HG03103 (cell line): ENCODE data around the gene FARS2.

ENCODE experiments used
- ATAC-seq: cut with Tn5 transposase; IDR thresholded peaks from one replicate; pipeline ENCODE4 v1.9.1; 2021; ENCODE audit warnings: low read depth; ENCODE audit not compliant: unreplicated experiment

FARS2 gene

DNA sequence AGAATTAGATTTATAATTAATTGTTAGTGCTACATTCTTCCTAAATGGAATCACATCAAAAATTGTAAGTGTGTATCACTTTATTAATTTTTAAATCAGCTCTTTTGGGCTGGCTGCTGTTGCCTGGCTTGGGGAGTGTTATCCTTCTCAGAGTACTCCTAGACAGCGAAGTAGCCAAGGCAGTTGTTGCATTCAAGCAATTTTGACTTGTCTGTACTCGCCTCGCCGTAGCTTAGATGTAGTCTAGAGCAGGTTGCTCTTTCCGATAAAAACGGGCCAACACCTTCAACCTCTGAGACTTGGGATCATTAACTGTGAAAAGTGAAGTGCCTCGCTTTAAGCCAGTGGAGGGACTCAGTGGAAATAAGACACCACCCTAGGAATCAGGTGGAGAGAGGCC, 151.3 kb downstream of the FARS2 start:
- ATAC-seq, result no peak

- no peak for ATAC-seq
Measured at GRCh38 chr6:5416250-5416649, 154.9 kb downstream of the FARS2 start.

- ATAC-seq, result no peak
Measured at GRCh38 chr6:5422321-5422915, 161.1 kb downstream of the FARS2 start.

GRCh38 chr6:5423251-5423650, 161.9 kb downstream of the FARS2 start:
- ATAC-seq, result no peak

DNA sequence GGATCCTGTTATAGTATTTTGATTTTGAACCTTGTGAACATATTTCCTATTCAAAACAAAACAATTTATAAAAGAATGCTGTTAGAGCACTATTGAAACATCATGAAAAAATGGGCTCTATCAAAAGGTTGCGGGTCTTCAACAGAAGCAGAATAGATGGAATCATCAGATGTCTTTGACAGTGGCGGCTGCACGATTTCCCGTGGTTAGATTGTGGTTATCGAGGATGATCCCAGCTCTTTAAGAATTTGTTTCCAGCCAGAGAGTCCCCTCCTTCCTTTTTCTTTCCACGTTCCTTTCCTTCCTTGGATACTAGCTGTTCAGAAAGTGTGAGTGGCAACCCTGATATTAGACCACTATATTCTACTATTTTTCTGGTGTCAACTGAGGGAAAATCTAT, 163.4 kb downstream of the FARS2 start:
- no peak for ATAC-seq

- ATAC-seq, result no peak
Measured at GRCh38 chr6:5425267-5425666, 164.0 kb downstream of the FARS2 start.

- no peak for ATAC-seq
Measured at GRCh38 chr6:5425797-5426196, 164.5 kb downstream of the FARS2 start.

DNA sequence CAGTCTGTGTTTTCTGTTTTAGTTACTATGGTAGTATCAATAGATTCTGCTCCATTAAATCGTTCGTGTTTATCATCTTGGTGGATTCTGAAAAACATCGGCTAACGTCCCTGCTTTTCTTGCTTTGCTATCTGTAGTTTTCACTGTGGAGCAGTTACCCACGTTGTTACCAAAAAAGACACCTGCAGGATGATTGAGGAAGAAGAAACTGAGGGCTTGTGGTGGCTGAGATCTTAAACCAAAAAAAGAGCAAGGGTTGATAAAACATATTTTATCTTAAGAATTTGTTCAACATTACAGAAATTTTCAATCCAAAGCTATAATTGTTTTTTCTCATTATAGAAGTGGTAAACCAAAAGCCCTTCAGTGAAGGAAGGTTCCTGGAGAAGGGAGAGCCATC, 166.3 kb downstream of the FARS2 start:
- ATAC-seq, result no peak

DNA sequence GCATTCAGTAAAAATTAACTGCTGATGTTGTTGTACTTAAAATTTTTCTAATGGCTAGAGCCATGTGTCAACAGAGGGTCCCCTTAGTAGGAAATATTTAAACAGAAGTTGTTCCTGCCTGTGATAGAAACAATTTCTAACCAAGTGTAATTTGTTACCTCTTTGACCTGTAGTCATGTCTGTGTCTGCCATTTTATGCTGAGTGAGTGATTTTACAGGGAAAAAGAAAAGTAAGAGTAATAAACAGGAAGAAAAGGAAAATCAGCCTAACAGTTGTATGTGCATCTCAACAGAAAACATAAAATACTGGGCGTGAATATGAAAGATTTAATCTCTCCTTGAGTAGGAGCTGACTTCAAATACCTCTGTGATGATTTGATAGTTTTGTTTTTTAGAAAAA, 172.0 kb downstream of the FARS2 start:
- no peak for ATAC-seq

DNA sequence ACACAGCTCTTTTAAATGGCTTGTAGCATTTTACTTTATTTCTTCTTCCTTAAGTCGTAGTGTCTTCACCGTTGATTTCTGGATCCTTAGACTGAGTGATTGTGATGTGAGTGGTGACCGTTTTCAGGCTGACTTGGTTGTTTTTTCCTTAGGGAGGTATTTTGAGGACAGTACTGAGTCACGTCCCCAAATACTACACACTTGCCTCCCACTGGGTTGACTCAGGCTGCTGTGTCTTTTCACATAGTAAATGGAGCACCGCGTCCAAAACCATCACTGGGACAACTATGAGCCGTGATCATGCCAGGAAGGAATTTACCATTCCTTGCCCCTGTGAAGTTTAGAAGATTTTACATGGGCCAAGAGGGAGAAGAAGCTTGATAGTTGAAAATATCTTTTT, 174.1 kb downstream of the FARS2 start:
- no peak for ATAC-seq

DNA sequence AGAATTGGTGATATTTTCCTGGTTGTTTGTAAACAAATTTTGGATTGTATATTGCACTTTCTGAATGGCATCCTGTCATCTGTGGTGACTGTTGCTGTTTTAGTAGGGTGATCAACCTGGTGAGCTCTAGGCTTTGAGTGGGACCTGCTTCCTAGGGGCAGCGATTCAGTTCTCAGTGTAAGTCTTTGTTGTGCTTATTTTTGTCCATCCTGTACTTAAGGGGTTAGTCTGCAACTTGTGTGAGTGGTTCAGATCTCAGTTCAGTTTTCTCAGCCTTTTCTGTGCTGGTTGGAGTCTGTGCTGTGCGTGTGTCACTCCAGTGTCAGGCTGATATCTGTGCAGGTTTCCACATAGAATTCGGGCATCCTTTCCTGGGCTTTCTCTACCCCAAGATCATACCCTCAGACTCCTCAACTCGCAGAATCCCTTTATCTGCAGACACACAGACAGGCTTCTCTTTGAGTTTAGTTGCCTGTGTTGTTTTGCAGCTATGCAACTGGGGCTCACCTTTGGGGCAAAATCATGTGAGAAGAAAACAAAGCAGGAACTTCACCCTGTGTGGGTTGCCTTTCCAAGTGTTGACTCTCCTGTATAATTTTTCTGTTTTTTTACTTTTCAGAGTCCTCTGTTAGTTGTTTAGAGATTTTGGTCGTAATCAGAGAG, 177.7 kb downstream of the FARS2 start:
- ATAC-seq, result no peak

- ATAC-seq, result no peak
Measured at GRCh38 chr6:5439749-5440148, 178.4 kb downstream of the FARS2 start.

DNA sequence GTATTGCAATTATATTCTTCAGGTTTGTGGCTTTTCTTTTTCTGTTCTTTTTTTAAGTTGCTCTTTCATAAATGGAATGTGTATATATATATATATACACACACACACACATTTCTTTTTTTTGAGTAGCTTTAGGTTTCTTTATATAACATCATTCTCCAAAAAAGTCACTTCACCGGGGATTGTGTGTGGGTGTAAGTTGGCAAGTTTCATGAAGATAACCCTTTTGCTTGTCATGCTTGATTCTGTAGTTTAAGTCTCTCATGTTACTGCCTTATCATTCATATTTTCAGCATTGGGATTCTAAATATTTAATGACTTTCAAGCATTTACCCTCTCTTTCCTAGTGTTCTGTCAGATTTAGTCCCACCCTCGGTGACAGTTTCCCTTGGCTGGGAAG, 181.0 kb downstream of the FARS2 start:
- no peak for ATAC-seq

DNA sequence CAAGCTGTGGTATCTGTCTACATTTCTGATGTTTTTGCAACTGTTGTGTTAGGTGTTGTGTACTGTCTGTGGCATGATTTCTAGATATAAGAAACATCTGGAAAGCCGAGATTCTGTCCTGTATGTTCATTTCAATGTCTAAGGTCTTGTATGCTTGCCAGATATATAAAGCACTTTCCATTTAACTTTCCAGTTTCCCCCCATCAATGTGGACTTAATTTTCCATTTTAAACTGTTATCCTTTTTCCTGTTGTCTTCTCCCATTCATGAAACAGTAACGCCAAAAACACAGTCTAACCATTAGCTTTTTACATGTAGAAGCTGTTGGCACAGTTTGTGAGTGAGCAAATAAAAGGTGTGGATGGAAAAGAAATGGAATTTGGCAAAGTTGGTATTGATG, 181.6 kb downstream of the FARS2 start:
- no peak for ATAC-seq

DNA sequence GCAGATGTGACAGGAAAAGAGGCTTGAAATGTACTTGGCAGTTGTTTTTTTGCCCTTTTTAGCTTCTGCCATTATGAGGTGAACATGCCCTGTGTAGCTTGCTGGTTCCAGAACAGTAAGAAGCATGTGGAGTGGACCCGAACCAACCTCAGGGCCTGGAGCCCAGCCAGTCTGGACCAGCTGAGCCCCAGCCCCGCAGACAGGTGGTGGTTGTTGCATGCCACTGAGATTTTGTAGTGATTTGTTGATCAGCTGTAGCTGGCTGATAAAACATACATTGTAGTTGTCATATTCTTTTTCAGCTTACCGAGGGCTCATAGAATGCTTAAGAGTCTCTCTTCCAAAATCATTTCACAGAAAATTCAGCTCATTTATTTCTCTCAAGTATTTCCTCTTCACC, 182.2 kb downstream of the FARS2 start:
- no peak for ATAC-seq

DNA sequence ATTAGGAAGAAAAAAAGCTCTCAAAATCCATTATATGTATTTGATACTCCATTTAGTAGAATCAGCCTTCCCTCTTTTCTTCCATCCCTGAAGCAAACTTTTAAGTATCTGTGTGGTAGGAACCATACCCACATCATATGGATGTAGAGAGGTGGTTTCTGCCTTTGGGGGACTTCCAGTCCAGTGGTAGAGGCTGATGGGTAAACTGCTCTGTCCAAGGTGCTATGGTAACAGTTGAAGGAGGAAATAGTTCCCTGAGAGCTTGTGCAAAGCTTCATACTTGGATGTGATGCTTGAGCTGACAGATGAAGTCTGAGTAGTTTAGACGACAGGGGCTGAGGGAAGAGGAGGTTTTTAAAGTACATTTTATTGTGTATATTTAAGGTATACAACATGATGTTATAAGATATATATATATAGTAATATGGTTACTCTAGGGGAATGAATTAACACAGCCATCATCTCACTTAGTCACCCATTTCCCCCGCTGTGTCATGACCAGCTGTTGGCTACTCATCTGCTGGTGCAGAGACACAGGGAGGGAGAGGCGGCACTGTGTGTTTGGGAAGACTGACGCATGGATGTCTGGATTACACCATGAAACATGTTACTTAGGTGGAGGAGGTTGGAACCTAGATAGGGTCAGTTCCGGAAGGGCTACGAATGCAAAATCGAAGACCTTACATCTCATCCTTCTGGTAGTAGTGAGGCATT, 185.2 kb downstream of the FARS2 start:
- ATAC-seq, result no peak

DNA sequence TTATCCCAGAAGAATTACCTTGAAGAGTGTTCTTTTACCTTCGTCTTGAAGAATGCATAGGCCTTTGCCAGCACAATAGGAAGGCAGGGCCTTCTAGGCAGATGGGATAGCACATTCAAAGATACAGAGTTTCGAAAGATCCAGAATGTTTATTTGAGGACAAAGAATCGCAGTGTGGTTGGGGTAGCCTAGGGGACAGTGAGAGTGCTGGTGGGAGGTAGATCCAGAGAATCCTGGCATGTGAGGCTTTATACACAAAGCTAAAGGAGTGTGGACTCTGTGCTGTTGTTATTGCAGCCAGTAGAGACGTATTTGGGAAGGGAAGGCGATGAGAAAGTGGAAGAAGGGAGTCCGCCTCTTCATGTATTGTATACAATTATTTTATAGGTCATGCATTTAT, 186.6 kb downstream of the FARS2 start:
- ATAC-seq, result no peak

DNA sequence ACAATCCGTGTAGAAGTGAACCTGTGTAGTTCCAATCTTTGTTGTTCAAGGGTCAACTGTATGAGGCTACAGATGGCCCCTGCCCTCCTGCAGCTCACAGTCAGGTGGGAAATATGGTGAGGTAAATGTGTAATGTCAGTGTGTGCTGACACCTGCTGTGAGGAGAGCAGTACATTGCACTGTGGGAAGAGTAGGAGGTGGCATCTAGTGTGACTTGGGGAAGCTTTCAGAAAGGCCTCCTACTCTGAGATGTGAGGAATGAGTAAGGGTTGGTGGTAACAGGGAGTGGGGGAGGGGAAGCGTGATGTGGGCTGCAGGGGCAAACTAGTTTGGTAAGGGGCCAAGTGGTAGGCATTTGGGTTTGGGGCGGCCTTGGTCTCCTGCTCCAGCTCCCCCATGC, 188.8 kb downstream of the FARS2 start:
- ATAC-seq, result no peak

GRCh38 chr6:5453546-5453945, 192.2 kb downstream of the FARS2 start:
- no peak for ATAC-seq

DNA sequence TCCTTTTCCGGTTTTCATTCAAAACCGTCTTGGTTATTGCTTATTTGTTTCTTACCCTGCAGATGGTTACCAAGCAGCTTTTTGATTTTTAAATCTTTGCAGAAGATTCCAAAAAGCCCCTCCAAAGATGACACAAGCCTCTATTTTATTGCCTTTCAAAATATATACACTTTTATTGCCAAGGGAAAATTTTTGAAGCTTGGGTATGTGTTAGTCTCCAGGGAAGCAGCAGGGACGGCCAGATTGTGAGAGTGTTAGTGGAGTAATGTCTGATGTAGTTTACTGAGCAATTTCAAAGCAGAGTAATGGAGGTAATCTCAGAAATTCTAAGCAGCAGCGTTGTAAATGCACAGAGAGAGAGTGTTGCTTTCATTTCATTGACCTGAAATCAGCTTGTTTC, 193.8 kb downstream of the FARS2 start:
- ATAC-seq, result no peak

DNA sequence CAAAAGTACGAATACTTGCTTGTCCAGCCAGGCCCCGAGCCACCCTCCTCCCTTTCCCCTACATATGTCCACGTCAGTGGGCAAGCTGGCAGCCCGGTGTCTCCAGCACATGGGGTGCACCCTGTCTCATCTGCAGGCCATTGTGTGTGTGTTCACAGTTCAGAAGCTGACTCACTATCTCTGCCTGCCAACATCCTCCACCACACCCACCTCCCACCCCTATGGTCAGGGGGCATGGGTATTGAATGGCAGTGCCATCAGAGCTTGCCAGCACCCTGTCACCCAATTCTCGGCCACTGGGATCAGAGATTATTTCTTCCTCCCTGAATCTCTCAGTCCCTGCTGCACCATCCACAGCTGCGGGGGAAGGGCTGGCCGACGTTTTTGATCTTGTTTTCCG, 195.7 kb downstream of the FARS2 start:
- ATAC-seq, result no peak
